Psoas muscle (tissue), 8 donors: ENCODE data around the gene SCO2. TPM values are rescaled to one million over a fixed set of nuclear protein-coding genes. Genes with fewer than 3 reads are reported as not detected.

Experiments used
- ATAC-seq, 4 donors: fragments of 200-7000 bp; cut with Tn5 transposase; one replicate each; pipeline ENCODE4 v1.9.1; 2020; ENCODE audit warnings: moderate library complexity in 3 of 4, mild to moderate bottlenecking in 2 of 4
- DNase-seq, 2 donors: peaks; one replicate each; pipeline ENCODE4 v3.0.0-alpha.2; 2020
- H3K27ac ChIP-seq: fragments of 200-600 bp; one replicate; pipeline ENCODE4 v1.8.0; 2022
- H3K27me3 ChIP-seq, 3 donors: fragments of 200-600 bp in 1 of 3; one replicate each; pipeline versions ENCODE4 v1.6.1 to v1.8.0; 2013 to 2022; ENCODE audit warnings: low read length in 2 of 3, mild to moderate bottlenecking in 2 of 3, moderate library complexity in 1 of 3; ENCODE audit not compliant: insufficient read depth in 3 of 3
- H3K36me3 ChIP-seq, 2 donors: fragments of 200-600 bp in 1 of 2; one replicate each; pipeline versions ENCODE4 v1.6.1 to v1.8.0; 2013 to 2022; ENCODE audit warnings: low read depth in 1 of 2, mild to moderate bottlenecking in 1 of 2, moderate library complexity in 1 of 2; ENCODE audit not compliant: insufficient read depth in 1 of 2
- H3K4me1 ChIP-seq: fragments of 200-600 bp; one replicate; pipeline ENCODE4 v1.8.0; 2022
- H3K4me3 ChIP-seq: fragments of 200-600 bp; one replicate; pipeline ENCODE4 v1.8.0; 2022; ENCODE audit warnings: mild to moderate bottlenecking
- H3K9me3 ChIP-seq: fragments of 200-600 bp; one replicate; pipeline ENCODE4 v1.8.0; 2022
- WGBS, 3 donors: extraction: QIAGEN DNeasy Blood & Tissue Kit; methylation state at CpG; one replicate each; pipeline versions ENCODE4 v1.1.6 to v1.1.7; 2013; 5-methylcytosine and 5-hydroxymethylcytosine counted together
- intact Hi-C, 2 donors: fragments of 100-400 bp; cut with DNase I; formaldehyde crosslinking; loops; one replicate each; pipeline versions ENCODE4 v1.11.0 to v1.14.2; 2022
- polyA plus RNA-seq, 3 donors: library from polyadenylated mRNA; stranded (reverse); fragments of 200-250 nt; gene quantifications; one replicate each; pipeline ENCODE4 v1.2.3, GENCODE V29; 2013
- total RNA-seq, 4 donors: library from RNA; stranded (reverse); fragmentation: NEBNext Ultra II Directional in 2 of 4; extraction: Animal tissue kit (Norgen Biotek cat#: 25700) in 2 of 4; gene quantifications; one replicate each; pipeline versions ENCODE4 v1.2.1 to v1.2.4, GENCODE V29; 2021 to 2023
- TF ChIP-seq, protein P1 (sequence below): fragments of 200-600 bp; IDR thresholded peaks from one replicate; pipeline ENCODE4 v1.8.0; 2022; ENCODE audit warnings: antibody characterized with exemption
- donor health status: healthy with polysubstance abuse.
- donor health status: DM: no; HTN: no; CAD: no; lungs with moderate emphysema.
- donor health status: Bipolar disorder and iron deficiency.
- donor health status: healthy.
- donor health status: DM: yes; HTN: yes; CAD: no.
- donor health status: DM: no; HTN: no; CAD: no.
- donor health status: DM: no; HTN: no; CAD: no.
- donor health status: DM: yes; HTN: yes; CAD: no.

The SCO2 gene
- total and polyA plus RNA-seq, 7 donors = 0.97 to 1.00 (median 0.99) TPM; not detected in 4

DNA sequence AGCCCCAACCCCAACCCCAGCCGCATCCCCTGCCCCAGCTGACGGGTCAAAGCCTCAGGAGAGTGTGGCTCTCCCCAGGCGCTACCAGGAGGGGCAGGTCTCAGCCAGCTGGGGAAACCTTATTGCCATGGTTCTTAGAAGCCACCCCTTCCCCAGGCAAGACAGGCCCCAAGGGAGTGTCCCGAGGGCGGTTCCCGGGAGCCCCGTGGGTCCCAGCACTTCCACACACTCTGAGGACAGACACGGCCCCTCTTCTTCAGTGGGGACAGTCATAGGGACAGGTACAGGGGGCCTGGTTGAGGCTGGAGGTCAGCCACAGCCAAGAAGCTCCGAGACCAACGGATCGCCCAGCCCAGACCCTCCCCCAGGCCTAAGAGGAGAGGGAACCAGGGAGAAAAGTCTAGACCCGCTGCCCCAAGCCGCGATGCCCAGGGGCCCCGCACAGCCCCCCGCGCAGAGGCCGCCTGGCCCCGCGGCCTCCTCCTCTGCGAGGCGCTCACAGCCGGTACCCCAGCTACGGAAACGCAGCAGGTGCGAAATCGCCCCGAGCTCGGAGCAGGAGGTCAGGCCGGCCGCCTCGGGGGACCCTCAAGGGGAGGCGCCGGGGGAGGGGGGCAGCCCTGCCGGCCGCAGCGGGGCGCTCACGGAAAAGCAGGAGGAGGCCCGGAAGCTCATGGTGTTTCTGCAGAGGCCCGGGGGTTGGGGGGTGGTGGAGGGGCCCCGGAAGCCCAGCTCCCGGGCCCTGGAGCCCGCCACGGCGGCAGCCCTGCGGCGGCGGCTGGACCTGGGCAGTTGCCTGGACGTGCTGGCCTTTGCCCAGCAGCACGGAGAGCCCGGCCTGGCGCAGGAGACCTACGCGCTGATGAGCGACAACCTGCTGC, 22.9 kb upstream of the SCO2 start:
- no peaks in the 10 kb centered on the region for H3K4me1 ChIP-seq
- WGBS, 3 donors = 5 to 11% (median 7%) methylated on average over 29 to 56 of the region's 56 CpGs
- H3K36me3 ChIP-seq = no peaks in the 10 kb centered on the region
- ATAC-seq (peak; percentile 11 to 49 (median 29)), DNase-seq (peak in 1 of 2 donors; percentile 59)
- peak overlapping the region; percentile 30 for H3K4me3 ChIP-seq
- no peak overlapping the region for H3K27ac ChIP-seq
- H3K27me3 ChIP-seq = peaks cover 0 to 67% (median 32%) of the 10 kb centered on the region in 3 donors
- intact Hi-C loops = no loop called here
- TF ChIP-seq, protein P1, sequence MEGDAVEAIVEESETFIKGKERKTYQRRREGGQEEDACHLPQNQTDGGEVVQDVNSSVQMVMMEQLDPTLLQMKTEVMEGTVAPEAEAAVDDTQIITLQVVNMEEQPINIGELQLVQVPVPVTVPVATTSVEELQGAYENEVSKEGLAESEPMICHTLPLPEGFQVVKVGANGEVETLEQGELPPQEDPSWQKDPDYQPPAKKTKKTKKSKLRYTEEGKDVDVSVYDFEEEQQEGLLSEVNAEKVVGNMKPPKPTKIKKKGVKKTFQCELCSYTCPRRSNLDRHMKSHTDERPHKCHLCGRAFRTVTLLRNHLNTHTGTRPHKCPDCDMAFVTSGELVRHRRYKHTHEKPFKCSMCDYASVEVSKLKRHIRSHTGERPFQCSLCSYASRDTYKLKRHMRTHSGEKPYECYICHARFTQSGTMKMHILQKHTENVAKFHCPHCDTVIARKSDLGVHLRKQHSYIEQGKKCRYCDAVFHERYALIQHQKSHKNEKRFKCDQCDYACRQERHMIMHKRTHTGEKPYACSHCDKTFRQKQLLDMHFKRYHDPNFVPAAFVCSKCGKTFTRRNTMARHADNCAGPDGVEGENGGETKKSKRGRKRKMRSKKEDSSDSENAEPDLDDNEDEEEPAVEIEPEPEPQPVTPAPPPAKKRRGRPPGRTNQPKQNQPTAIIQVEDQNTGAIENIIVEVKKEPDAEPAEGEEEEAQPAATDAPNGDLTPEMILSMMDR = no peak
- no peaks in the 10 kb centered on the region for H3K9me3 ChIP-seq

- DNase-seq = peak in 1 of 2 donors; percentile 49
- no peaks in the 10 kb centered on the region for H3K9me3 ChIP-seq
- ATAC-seq = no peak
- 17 to 23% (median 18%) methylated on average over 25 to 35 of the region's 35 CpGs for WGBS, 3 donors
- H3K4me3 ChIP-seq = no peak overlapping the region
- H3K27me3 ChIP-seq = peaks cover 0 to 62% (median 32%) of the 10 kb centered on the region in 3 donors
- TF ChIP-seq, protein P1 = no peak
- intact Hi-C loops = no loop called here
- no peaks in the 10 kb centered on the region for H3K36me3 ChIP-seq
- H3K4me1 ChIP-seq = no peaks in the 10 kb centered on the region
- no peak overlapping the region for H3K27ac ChIP-seq
These were observed 22.0 kb upstream of the SCO2 start for GRCh38 chr22:50547263-50547985.

GRCh38 chr22:50546326-50547262, 21.2 kb upstream of the SCO2 start:
- Histone ChIP-seq H3K9me3 (no peaks in the 10 kb centered on the region), H3K27ac (no peak overlapping the region), H3K36me3 (no peaks in the 10 kb centered on the region), H3K27me3 (peaks cover 0 to 58% (median 32%) of the 10 kb centered on the region in 3 donors), H3K4me1 (no peaks in the 10 kb centered on the region), H3K4me3 (no peak overlapping the region)
- peak in 1 of 2 donors; percentile 36 for DNase-seq
- TF ChIP-seq, protein P1 = no peak
- intact Hi-C loops = no loop called here
- no peak for ATAC-seq
- WGBS, 3 donors = 41 to 70% (median 52%) methylated on average over 45 to 78 of the region's 78 CpGs

DNA sequence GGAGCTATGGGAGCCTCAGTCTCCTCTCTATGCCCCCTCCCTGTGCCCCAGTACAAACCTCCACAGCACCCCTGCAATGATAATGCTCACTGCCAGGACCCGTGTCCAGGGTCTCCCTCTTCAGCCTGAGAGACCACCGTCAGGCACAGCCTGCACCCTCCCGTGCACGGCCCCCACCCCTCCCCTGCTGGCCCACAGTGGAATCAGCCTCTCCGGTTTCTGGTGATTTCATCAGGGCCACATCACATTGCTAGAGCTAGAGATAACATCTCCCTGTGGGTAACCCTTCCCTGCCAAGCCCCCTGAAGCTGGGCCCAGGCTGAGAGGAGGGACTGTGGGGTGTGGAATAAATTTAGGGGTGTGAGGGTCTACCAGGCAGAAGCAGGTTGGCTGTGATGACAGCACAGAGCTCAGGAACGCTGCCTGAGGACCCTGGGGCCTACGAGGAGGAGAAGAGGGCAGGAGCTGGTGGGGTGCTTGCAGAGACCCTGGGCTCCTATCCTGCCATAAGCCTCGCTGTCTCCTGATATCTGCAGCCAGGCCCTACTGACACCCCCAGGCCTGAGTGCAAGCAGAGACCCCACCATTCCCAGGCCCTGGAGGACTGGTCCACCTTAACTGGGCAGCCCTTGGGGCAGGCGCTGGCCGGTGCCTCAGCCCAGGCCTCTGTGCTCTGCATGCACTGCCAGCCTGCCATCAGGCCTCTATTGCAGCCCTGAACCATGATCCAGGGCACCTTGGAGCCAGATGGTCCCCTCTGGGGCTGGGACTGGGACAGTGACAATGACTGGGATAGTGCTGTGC, 20.3 kb upstream of the SCO2 start, which contains the start of gene KLHDC7B:
Gene KLHDC7B (plus strand): TSS at position 378 of the 804 bp plus-strand sequence. CDS start 345 bp downstream, at position 723.
- no peak within 1 kb of the TSS for H3K27ac ChIP-seq
- TF ChIP-seq, protein P1 = no peak
- no peak within 1 kb of the TSS for H3K4me3 ChIP-seq
- H3K9me3 ChIP-seq = no peaks in the 10 kb centered on the region
- intact Hi-C loops = no loop called here
- peak in 1 of 2 donors; percentile 46 for DNase-seq
- no peak for ATAC-seq
- H3K4me1 ChIP-seq = no peaks in the 10 kb centered on the region
- H3K36me3 ChIP-seq = no peaks in the 10 kb centered on the region
- WGBS, 3 donors = 62 to 77% (median 67%) methylated on average over 8 to 10 of the region's 10 CpGs
- H3K27me3 ChIP-seq = peaks cover 0 to 59% (median 32%) of the 10 kb centered on the region in 3 donors
